NCI-H2107 treated with DMSO at 0.1 percent for 48 hours (cell line): ENCODE measurements around the gene SCGB3A1.

Experiments used
- DNase-seq: peaks from one replicate; lab custom pipeline; 2025; ENCODE audit not compliant: unreplicated experiment; lab: John Stamatoyannopoulos, UW

SCGB3A1 gene

DNA sequence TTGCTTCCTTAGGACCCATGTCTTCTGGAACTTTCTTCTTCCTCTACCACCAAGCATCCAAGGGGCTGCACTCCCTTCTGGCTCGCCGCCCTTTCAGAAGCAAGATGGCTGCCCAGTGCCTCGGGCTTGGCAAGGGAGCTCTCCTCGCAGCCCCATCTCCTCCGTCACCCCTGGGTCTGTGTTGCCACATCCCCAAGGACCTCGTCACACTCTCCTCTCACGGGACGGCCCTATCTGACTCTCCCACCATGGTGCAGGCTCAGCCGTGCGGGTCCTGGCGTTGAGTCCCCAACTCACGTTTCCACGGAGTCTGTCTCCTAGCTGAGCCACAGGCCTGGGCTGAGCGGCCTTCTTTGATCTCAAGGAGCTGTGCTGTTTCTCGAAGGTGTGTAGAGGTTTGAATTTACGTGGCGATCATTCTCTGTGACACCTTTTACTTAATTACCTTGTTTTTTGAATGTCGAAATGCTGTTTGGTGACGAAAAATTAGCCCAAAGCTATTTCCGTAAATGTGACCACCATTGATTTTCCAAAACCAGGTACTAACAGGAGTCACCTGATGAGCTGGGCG is 15.0 kb upstream of the SCGB3A1 start:
- DNase-seq = no peak

DNA sequence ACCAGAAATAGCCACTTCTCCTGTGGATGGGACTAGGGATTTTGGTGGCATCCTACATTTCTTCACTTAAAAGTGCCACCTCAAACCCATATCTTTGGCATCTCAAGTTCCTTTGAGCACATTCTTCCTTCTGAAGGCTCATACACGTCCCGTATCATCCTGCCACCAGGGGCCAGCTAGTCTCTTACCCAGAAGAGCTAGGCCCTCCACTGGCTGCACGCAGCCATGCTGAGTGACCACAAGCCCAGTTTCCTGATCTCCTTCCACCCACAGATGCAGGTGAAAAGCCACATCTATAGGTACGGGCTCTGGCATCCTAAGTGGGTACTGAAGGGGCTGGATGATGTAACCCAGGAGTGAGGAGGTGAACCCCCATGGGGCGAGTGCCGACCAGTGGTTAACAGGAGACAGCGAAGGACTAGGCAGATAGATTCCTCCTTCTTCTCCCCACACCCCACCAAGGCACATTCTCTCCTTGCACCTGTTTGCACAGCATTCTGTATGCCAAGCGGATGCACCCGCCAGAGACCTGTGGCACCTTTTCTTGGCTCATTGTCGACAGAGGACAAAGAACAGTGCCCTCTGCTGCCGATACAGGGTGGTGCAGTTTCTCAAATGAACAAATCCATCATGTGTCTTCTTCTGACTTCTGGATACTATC is 14.4 kb upstream of the SCGB3A1 start:
- DNase-seq = no peak

DNA sequence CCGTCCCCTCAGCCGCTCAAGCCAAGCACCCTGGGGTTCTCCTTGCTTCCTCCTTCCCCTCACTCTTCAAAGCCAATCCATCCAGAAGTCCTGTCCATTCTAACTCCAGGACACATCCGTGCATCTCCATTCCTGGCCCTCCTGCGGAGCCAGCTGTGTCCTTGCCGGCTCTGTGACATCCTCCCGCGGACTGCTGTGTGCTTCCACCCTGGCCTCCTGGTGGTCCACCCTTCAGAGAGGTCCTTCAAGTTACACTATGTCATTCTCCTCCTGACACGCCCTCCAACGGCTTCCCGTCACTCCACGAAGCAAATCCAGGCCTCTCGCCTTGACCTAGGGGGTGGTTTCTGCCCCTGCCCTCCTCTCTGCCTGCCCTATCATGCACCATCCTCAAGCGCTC is 13.0 kb upstream of the SCGB3A1 start:
- DNase-seq = no peak

DNA sequence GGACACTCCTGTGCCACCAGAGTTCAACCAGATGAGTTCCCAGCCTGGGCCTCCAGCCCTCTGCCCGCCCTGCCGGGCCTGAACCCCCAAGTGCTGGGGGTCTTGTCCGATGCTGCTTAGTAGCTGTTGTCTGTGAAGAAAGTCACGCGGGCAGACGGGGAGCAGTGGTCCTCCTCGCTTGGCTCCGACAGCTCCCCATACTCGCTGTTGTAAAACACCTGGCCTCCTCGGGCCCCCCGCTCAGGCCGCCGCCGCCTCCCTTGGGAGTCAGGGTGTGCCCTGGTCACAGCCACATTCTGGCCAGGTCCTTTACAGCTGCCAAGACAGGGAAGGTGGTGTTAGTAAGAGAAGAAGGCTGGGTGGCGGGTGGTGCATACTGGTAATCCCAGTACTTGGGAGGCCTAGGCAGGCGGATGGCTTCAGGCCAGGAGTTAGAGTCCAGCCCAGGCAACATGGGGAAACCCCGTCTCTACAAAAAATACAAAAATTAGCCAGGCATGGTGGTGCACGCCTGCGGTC is 11.8 kb upstream of the SCGB3A1 start:
- DNase-seq = no peak

DNA sequence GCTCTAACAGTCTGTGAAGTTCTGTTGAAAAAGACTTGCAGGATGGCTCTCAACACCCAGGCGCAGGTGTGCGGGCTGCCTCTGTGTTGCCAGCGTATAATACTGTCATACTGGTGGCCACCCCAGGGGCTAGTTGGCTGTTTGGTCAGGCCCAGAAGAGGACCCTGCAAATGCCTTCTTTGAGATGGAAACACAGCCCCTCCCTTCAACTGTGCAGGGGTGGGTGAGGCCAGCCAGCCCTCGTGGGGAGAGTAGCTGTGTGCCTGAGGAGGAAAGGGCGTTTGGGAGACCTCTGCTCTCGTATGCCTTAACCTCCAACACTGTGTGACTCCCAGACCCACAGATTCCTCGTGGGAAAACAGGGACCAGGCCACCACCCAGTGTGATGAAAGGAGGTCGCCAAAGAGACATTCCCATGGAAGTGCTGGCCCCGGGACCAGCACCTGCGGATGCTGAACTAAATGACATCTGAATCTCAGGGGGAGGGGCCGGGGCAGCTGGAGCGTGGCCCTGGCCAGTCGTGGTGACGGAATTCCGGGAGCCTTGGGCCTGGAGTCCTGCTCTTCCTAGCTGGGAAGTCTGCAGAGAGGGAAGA is 11.3 kb upstream of the SCGB3A1 start:
- DNase-seq = no peak

DNA sequence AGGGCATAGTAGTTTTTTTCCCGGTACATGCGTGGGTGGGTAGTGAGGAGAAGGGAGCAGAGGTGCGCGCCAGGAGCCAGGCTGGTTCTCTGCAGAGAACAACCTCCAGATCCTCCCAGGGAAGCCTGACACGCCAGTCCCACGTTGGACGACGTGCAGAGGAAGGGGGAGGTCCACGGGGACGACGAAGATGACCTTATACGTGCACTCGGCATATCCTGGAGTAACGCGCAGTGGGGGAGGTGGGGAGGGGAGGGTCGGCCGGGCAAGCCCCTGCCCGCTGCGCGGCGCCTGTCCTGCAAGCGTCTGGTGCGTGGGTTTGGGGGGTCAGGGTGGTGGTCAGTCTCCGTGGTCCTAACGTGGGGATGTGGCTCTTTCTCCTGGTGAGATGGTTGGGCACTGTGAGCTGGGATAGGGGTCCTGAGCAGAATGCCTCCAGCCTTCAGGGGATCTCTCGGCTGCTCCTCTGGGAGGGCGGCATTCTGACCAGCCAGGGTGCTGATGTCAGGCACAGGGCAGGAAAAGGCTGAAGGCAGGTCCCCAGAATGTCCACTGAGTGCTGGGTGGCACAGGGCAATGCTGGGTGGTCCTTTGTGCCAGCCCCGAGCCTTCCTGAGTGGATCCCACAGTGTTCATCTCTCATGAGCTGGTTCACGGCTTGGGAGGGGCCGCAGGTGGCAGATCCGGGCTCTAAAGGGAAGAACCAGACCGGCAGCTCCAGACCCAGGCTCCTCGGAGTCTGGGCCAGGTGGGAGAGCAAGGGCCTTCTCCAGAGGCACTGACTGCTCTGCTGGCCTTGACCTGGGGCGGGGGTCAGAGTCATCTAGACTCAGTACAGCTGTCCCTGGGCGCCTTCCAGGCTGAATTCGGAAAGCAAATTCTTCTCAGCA is 10.5 kb upstream of the SCGB3A1 start:
- no peak for DNase-seq

DNA sequence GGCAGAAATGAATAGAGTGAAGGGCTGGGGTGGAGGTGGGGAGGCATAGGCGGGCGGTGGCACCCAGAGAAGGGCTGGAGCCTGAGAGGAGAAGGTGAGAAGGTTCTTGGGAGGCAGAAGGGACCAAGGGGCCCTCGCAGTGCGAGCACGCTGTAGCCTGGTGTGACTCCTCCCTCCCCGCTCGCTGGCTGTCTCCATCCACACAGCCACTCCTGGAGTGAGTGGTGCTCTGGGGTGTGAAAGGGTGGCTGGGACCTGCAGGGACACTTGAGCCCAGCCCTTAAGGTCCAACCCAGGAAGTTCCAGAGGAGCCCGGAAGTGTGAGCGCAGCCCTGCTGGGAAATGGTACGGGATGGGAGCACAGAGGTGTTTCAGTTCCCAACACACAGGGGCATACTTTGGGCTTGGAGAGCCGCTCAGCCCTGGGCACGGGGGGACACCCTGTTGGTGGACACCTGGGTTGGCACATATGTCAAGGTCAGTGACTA is 9.3 kb upstream of the SCGB3A1 start:
- DNase-seq = no peak

DNA sequence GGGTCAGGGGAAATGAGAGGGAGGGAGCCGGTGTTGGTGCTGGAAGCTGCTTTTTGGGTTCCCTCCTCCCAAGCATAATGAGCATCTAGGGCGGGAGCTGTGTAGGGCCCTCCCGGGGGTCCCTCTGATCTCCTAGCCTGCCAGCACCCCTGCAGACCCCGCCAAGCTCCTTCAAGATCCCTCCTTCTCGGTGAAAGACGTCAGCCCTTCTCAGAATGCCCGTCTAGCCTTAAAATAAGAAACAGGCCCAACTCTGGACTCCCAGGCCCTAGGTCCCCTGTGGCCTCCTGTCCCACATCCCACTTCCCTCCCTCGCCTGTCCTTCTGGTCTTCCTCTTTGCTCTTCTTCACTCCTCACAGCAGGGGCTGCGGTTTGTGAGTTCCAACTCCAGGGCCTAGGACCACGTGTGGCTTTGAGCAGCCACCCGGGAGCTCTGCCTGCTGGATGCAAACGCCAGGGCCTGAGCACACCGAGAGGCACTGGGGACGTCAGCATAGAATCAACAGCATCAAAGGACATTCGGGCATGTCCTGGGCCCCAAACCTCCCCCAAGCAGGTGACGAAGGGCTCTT is 8.8 kb upstream of the SCGB3A1 start:
- DNase-seq = no peak

DNA sequence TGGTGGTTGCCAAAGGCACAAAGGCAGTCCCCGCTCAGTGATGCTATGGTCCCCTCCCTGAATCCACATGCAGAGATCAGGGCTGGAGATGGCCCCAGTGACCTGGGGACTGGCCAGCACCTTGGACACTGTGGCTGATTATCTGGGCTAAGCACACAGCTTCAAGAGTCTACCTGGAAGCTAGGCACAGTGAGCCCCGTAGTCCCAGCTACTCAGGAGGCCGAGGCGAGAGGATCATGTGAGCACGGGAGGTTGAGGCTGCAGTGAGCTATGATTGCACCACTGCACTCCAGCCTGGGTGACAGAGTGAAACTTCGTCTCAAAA is 8.3 kb upstream of the SCGB3A1 start:
- no peak for DNase-seq

DNA sequence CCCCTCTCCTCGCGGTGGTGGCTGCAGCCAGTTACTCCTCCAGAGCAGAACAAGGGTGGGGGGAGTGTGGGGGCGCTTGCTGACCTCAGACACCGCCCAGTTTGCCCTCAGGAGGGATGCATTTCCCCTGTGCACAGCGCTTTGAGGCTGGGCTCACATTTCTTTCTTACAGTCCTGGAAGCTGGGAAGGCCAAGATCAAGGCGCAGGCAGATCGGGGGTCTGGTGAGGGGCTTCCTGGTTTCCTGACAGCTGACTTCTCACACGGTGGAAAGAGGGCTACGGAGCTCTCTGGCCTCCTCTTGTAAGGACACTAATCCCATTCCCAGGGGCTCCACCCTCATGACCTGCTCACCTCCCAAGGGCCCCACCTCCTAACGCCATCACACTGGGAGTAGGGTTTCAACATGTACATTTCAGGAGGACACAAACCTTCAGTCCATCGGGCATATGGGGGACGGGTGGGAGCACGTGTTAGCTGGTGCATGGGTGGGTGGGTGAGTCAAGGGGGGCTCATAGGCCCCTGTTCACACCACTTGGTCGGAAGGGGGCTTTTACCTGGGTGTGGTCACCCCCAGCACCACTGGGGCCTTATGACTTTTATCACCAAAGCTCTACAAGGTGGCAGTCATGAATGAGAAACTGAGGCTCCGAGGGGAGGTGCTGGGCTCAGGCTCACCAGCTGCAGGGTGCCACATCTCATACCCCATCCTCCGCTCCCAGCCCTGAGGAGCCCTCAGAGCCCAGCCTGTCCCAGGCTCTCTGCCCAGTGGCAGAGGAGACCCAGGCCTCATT is 7.7 kb upstream of the SCGB3A1 start:
- DNase-seq = no peak

DNA sequence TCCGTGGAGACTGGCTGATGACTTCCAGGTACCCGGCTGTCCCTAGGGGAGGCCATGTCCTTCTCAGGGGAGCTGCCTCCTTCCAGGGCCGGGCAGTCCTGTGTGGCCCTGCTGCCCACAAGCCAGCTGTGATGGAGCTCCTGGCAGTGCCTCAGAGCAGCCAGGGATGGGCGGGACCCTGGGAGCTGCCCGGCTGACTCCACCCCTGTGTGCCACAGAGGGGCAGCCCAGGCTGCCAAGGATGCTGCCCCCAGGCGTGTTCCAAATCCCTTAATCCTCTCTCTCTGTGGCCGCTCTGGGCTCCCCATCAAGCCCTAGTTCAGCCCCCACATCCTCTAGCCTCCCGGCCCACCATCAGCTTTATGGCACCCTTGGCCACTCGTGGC is 7.0 kb upstream of the SCGB3A1 start:
- DNase-seq = no peak

DNA sequence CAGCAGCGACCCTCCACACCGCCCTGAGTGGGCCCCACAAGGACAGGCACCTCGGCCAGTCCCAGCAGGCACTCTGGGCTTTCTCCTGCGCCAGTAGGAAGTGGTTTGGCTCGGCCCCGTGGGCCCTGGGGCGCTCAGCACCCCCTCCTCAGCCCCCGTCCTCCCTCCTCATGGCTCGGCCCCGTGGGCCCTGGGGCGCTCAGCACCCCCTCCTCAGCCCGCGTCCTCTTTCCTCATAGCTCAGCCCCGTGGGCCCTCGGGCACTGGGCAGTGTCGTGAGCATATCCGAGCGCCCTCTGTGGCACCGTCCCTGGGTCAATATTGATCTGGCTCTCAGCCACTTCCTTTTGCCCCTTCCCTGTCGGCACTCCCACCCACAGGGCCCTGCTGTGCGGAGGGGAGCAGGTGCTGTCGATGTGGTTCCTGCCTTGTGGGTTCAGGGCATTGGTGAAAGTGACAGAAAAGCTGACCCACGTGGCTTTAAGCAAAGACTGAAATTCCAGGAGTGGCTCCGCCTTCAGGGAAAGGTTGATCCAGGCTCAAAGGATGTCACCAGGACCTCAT is 5.5 kb upstream of the SCGB3A1 start:
- no peak for DNase-seq

DNA sequence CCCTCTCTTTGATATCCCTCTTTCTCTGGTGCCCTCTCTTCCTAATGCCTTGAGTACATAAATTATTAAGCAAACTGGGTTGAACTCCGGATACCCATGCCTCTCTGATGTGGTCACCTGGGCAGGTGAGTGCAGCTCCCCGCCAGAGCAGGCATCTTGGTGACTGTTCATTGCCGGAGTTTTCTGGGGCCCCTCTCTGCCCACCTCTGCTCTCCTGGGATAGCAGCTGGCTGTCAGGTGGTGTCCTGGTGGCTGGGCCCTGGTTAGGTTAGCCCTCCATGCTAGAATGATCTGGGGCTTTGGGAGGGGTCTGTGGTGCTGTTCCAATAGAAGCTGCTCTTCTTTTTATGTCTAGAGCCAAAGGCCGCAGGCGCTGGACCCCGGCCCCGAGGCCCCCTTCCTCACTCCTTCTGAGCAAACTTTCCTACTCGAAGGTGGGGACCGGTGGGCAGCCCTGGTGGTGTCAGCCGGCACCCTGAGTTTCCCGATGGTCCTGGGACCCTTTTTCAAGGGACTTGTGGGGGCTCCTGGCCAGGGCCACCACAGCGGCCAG is 4.9 kb upstream of the SCGB3A1 start:
- DNase-seq = no peak

DNA sequence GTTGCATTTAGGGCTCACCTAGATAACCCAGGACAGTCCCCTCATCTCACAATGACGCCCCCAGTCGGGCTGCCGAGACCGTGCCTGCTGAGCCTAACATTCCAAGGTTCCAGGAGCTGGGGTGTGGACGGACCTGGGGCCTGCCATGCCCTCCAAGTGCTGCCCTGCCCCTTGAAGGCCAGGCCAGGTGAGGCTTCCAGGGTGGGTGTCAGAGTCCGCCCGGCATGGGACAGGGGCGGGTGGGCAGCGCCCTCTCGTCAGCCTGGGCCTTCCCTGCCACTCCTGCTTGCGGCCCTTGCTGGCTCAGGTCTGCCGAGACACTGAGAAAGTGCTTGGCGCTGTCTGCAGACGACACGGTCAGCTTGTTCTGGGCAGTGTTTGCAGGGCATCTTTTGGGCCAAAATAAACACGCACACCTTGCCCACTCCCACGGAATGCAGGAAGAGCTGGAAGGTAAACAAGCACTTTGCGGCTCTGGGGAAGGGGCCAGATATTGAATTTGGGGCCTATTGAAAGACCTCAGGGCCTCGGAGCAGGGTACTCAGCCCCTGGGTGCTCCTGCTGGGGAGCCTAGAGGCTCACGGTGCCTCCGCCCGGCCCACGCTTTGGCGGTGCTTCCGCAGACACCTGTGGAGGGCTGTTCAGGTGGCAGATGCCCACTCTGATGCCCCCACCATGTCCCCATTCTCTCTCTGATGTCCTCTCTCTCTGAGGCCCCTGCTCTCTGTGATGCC is 4.2 kb upstream of the SCGB3A1 start:
- DNase-seq = no peak

DNA sequence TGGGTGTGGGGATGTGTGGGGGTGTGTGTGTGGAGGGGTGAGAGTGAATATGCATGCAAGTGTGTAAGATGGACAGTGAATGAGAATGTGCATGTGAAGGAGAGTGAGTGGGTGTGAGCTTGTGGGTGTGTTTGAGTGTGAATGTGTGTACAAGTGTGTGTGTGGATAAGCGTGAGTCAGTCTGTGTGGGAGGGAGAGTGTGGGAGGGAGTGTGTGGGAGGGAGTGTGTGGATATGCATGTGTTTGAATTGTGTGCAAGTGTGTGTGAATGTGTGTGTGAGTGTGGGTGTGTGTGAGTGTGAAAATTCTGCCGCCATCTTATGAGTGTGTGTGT is 3.7 kb upstream of the SCGB3A1 start:
- DNase-seq = no peak

DNA sequence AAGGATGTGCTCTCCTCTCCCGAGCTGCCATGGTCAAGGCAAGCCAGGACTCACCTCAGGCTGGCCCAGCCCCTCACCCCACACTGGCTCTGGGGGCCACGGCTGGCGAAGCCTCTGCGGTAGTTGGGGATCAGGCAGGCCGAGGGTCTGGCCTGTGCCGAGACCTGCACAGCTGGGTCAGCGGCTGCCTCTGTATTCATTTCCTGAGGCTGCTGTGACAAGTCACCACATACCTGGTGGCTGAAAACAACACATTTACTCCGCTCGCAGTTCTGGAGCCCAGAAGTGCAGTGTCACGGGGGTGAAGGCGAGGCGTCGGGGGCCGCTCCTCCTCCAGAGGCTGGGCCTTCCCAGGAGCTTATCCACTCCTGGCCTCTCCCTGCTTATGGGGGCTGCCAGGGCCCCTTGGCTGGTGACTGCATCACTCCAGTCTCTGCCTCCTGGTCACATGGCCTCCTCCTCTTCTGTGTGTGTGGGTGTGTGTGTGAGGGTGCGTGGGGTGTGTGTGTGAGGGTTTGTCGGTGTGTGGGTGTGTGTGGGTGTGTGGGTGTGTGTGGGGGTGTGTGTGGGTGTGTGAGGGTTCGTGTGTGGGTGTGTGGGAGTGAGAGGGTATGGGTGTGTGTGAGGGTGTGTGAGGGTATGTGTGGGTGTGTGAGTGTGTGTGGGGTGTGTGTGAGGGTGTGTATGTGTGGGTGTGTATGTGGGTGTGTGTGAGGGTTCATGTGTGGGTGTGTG is 3.2 kb upstream of the SCGB3A1 start:
- no peak for DNase-seq

DNA sequence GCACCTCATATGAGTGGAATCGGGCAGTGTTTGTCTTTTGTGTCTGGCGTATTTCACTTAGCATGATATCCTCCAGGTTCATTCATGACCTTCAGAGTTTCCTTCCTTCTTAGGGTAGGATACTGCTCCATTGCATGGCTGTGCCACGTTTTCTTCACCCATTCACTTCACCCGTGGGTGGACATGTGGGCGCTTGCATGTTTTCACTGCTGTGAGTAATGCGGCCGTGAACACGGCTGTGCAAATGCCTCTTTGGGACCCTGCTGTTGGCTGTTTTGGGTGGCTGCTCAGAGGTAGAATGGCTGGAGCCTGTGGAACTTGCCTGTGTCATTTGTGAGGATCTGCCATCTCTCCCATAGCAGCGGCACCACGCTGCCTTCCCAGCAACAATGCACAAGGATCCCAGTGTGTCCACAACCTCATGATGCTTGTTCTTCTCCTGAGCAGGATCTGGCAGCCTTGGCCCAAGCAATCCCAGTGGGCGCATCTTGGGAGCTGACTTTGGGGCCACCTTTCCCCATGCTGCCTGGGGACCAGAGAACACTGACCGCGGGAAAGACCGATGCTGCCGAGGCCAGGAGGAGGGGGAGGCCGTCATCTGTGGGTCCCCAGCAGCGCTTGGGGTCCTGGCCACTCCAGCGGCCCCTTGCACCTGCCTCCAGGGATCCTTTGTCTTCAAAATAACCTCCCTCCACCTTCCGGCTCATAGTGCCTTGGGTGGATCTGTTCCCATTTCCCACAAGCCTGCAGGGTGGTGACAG is 2.3 kb upstream of the SCGB3A1 start:
- no peak for DNase-seq

DNA sequence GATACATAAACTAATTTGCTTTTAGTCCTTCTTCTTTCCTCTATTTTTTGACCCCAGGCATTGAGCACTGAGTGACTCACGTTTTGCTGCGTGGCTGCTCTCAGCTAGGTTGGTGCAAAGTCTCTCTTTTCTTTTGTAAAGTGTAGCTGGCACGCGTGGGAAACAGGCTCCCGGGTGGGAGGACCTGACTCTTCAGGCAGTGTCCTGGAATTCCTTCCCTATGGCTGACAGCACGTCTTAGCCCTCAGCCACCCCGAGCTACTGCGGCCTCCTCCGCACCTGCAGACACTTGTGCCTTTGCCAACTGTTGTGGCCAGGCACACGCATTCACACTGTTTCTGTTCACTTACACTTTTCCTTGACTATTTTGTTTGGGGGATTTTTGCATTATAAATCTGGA is 877 bp upstream of the SCGB3A1 start:
- DNase-seq = no peak
